ENCODE data around the gene RWDD1.

RWDD1 gene

GRCh38 chr6:116570856-116571682 lies at the start of gene RWDD1:
Gene RWDD1, plus strand, starts transcription at chr6:116571504. Its CDS starts 79 bp downstream, at chr6:116571583.
- DNase-seq = peak; percentile 95 to 100 (median 99)
- intact Hi-C loops (cut with DNase I) = no loop called here

- intact Hi-C loops (cut with DNase I) = no loop called here
- DNase-seq = no peak
These were observed 48.4 kb upstream of the RWDD1 start for GRCh38 chr6:116522896-116523295.

- DNase-seq = no peak
- intact Hi-C loops (cut with DNase I) = no loop called here
These were observed 47.1 kb upstream of the RWDD1 start for GRCh38 chr6:116524236-116524635.

GRCh38 chr6:116528133-116528532 lies 43.2 kb upstream of the RWDD1 start:
- DNase-seq = no peak
- intact Hi-C loops (cut with DNase I) = no loop called here

GRCh38 chr6:116528780-116529179 lies 42.5 kb upstream of the RWDD1 start:
- no peak for DNase-seq
- intact Hi-C loops (cut with DNase I) = no loop called here

GRCh38 chr6:116529466-116530290 lies 41.6 kb upstream of the RWDD1 start:
- intact Hi-C loops (cut with DNase I) = loop anchor here (5.0 kb wide), 1 partner anchor 247 kb away; no protein-coding TSS in a partner anchor
- no peak for DNase-seq

GRCh38 chr6:116530436-116530835 lies 40.9 kb upstream of the RWDD1 start:
- intact Hi-C loops (cut with DNase I) = loop anchor here (5.0 kb wide), 1 partner anchor 248 kb away; no protein-coding TSS in a partner anchor

GRCh38 chr6:116531675-116532570 lies 39.4 kb upstream of the RWDD1 start:
- DNase-seq = peak in 38 of 42 donors; percentile 5 to 83 (median 58)
- intact Hi-C loops (cut with DNase I) = loop anchor here (5.0 kb wide), 1 partner anchor 250 kb away; no protein-coding TSS in a partner anchor

More at GRCh38 chr6:116530436-116530835, 40.9 kb upstream of the RWDD1 start:
- DNase-seq = no peak

- no peak for DNase-seq
- intact Hi-C loops (cut with DNase I) = loop anchor here (5.0 kb wide), 1 partner anchor 251 kb away; no protein-coding TSS in a partner anchor
These were observed 37.9 kb upstream of the RWDD1 start for GRCh38 chr6:116533233-116533957.

GRCh38 chr6:116535109-116535508 lies 36.2 kb upstream of the RWDD1 start:
- intact Hi-C loops (cut with DNase I) = no loop called here
- no peak for DNase-seq

GRCh38 chr6:116536216-116536621 lies 35.1 kb upstream of the RWDD1 start:
- DNase-seq = peak in 11 of 42 donors; percentile 12 to 63 (median 38)
- intact Hi-C loops (cut with DNase I) = no loop called here

- intact Hi-C loops (cut with DNase I) = no loop called here
- DNase-seq = no peak
These were observed 28.9 kb upstream of the RWDD1 start for GRCh38 chr6:116542426-116542825.

- DNase-seq = no peak
- intact Hi-C loops (cut with DNase I) = no loop called here
These were observed 28.2 kb upstream of the RWDD1 start for GRCh38 chr6:116543149-116543548.

GRCh38 chr6:116545651-116546050 lies 25.7 kb upstream of the RWDD1 start, which contains the start of gene TRAPPC3L:
Gene TRAPPC3L, minus strand, starts transcription at chr6:116545684. Its CDS starts 170 bp downstream, at chr6:116545514.
- DNase-seq = no peak
- intact Hi-C loops (cut with DNase I) = no loop called here

GRCh38 chr6:116547358-116547757 lies 23.9 kb upstream of the RWDD1 start:
- intact Hi-C loops (cut with DNase I) = no loop called here
- DNase-seq = no peak

GRCh38 chr6:116550796-116551195 lies 20.5 kb upstream of the RWDD1 start:
- intact Hi-C loops (cut with DNase I) = no loop called here
- DNase-seq = no peak

GRCh38 chr6:116553451-116553850 lies 17.9 kb upstream of the RWDD1 start, which contains the start of gene CALHM4:
Gene CALHM4, plus strand, starts transcription at chr6:116553751. Its CDS starts 43 bp downstream, at chr6:116553794.
- intact Hi-C loops (cut with DNase I) = no loop called here
- no peak for DNase-seq

GRCh38 chr6:116556065-116556464 lies 15.2 kb upstream of the RWDD1 start:
- no peak for DNase-seq
- intact Hi-C loops (cut with DNase I) = no loop called here
